HFF-Myc (cell line): ENCODE measurements around the gene TMEFF2.

Experiments used
- DNase-seq: peaks from one replicate; pipeline ENCODE4 v3.0.0-alpha.2; 2011; ENCODE audit warnings: low read depth; ENCODE audit errors: extremely low read depth
- H3K4me3 ChIP-seq: replicated peaks from 2 replicates; pipeline ENCODE4 v1.5.1; 2011; ENCODE audit warnings: low read depth, mild to moderate bottlenecking, control low read depth, low read length
- TF ChIP-seq, protein P1 (sequence below): IDR thresholded peaks from 2 replicates; pipeline ENCODE4 v1.5.1; 2012; ENCODE audit warnings: mild to moderate bottlenecking, low read depth, low read length, control low read depth; ENCODE audit errors: missing control alignments

The TMEFF2 gene

DNA sequence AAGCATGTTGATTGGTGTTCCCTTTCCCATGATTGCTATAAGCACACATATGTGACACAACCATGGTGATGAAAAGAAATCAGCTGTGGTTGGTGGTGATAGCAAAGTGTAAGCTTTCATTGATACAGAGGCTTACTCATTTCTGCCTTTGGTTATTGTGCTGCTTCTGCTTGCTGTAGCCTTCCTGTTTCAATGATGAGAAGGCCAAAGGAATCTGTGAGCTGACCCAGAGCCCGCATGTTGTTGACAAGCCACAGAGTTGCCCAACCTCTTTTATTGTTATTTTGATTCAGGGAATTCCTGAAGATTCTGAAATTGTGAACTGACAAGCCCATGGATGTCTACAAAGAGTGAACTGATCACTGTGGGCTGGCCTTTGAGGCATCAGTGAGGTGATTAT is 164.4 kb downstream of the TMEFF2 start:
- no peak overlapping the region for H3K4me3 ChIP-seq
- DNase-seq = no peak
- TF ChIP-seq, protein P1, sequence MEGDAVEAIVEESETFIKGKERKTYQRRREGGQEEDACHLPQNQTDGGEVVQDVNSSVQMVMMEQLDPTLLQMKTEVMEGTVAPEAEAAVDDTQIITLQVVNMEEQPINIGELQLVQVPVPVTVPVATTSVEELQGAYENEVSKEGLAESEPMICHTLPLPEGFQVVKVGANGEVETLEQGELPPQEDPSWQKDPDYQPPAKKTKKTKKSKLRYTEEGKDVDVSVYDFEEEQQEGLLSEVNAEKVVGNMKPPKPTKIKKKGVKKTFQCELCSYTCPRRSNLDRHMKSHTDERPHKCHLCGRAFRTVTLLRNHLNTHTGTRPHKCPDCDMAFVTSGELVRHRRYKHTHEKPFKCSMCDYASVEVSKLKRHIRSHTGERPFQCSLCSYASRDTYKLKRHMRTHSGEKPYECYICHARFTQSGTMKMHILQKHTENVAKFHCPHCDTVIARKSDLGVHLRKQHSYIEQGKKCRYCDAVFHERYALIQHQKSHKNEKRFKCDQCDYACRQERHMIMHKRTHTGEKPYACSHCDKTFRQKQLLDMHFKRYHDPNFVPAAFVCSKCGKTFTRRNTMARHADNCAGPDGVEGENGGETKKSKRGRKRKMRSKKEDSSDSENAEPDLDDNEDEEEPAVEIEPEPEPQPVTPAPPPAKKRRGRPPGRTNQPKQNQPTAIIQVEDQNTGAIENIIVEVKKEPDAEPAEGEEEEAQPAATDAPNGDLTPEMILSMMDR = no peak

DNA sequence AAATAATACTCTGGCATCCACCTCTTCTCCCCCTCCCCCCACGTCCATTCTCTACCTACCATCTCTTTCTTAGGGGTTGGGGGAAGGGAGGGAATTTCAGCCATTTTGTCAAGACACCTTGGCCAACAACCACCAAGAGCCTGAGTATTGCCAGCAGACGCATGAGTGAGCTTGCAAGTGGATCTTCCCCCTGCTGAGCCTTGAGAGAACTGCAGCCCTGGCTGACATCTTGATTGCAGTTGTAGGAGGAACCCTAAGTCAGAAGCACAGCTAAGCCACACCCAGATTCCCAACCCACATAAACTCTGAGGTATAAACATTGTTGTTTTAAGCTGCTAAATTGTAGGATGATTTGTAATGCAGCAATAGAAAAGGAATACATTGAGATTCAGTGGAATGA is 165.6 kb downstream of the TMEFF2 start:
- TF ChIP-seq, protein P1 = peak; percentile 43
- peak; percentile 22 for DNase-seq
- H3K4me3 ChIP-seq = no peak overlapping the region

DNA sequence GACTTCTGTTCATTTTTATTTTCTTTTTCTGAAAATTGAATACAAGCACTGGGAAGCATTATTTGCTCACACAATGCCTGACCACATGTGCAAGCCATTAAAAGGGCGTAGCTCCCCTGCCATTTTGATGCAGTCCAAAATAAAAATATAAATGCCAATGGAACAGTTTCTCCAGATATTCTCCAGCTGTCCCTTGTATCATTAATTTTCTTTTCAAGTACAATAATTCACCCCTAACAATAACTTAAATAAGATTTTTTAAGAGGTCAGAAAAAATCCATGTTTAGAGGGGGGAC is 168.0 kb downstream of the TMEFF2 start:
- DNase-seq = no peak
- H3K4me3 ChIP-seq = no peak overlapping the region
- TF ChIP-seq, protein P1 = no peak

DNA sequence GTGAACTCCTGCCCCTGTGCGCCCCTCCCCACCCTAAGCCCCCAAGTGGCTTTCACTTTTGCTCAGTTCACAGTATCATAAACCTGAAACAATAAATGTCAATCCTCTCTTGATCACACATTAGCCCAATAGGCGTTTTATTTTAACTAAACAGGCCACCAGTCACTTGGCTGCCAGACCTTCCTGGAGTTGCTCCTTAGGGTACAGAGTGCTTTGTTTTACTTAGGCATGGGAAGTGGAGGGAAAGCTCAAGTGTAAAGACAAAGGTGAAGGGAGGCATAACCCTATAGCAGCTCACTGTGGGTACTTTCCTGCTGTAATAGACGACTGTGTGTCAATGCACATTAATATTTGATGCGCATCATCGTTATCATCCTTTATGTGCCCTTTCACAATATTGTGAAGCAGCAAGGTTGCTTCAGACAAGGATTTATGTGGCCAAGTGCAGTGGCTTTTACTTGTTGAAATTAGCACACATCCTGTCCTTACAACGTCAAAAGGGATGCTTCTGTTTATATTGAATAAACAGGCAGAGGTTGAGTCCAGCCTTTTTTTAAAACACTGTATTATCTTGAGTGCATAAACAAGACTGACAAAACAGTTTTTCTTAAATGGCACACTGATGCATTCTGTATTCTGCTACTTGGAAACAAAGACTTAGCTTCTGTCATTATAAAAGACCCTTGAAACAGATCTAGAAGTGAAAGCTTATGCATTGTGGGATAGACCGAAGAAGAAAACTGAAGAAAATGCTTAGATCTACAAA is 168.5 kb downstream of the TMEFF2 start:
- TF ChIP-seq, protein P1 = no peak
- no peak for DNase-seq
- H3K4me3 ChIP-seq = no peak overlapping the region

DNA sequence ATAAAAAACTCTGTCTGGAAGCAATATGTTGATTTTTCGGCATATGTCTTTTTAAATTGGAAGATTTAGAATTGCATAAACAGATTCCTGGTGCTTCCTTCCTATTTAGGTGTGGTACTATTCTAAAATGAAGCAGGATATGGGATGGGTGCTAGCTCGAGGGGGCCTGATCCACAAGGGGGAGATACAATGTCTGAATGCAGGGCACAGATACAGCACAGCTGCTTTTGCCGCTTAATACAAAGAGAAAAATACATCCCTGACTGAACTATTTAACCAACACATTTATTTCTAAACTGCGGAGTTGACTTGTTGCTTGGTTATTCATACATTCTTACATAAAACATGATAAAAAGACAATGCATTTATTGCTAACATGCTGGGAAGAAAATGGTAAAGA is 169.1 kb downstream of the TMEFF2 start:
- TF ChIP-seq, protein P1 = peak; percentile 5
- H3K4me3 ChIP-seq = no peak overlapping the region
- no peak for DNase-seq

DNA sequence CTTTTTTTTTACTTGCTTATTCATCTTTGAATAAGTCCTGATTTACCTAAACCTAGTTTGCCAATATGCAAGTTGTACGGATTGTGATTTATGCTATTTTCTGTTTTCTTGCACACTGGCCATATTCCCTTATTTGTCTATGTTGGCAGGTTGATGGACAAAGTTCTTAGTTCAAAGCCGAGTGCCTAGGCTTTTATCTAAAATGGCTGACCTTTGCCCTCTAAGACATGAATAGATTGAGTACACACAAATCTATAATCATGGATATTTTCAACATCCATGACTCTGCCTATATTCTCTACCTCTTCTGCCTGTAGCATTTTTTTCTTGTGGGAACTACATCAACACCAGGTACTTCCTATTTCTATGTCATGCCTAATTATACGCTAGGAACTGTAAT is 171.7 kb downstream of the TMEFF2 start:
- TF ChIP-seq, protein P1 = no peak
- no peak overlapping the region for H3K4me3 ChIP-seq
- DNase-seq = no peak

DNA sequence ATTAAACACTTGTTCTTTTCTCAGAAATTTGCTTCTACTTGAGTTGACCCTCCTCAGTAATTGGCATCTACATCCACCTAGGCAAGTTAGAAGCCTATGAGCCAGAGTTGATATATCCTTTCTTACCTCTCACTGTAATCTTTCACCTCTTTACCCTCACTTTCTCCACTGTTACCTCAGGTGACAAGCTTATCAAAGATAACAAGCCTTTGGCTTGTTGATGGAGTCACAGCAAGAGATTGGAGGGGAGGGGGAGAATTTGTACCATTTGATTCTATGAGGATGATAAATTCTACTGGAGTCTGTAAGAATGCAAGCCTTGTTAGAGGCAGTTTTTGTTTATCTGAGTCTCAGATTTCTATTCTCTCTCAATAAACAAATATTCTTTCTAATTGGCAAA is 176.9 kb downstream of the TMEFF2 start:
- TF ChIP-seq, protein P1 = no peak
- no peak overlapping the region for H3K4me3 ChIP-seq
- no peak for DNase-seq
